Nucleus accumbens (tissue), 56 donors: ENCODE results near the gene TAS2R7.
"Not testable (repeated sequence)": the region's sequence is repeated elsewhere in the genome, so short reads cannot be mapped to it uniquely, and the experiment has no call there.

Source experiments
- DNase-seq, 56 donors: peaks; one replicate each; lab custom pipeline; 2025; lab: John Stamatoyannopoulos, UW

The TAS2R7 gene

GRCh38 chr12:10802587-10802986 lies at the start of gene TAS2R7:
TSS of gene TAS2R7 (minus strand) at chr12:10802627. CDS start at chr12:10802570, 57 bp downstream.
- no peak for DNase-seq

GRCh38 chr12:10851243-10851858 lies 48.9 kb upstream of the TAS2R7 start:
- no peak for DNase-seq

GRCh38 chr12:10849425-10849878 lies 47.0 kb upstream of the TAS2R7 start, which contains the start of gene PRR4:
TSS of gene PRR4 (minus strand) at chr12:10849475. CDS start at chr12:10849437, 38 bp downstream.
- DNase-seq: no peak

GRCh38 chr12:10847744-10848143 lies 45.3 kb upstream of the TAS2R7 start:
- no peak for DNase-seq

- DNase-seq: no peak
Observed at GRCh38 chr12:10842862-10843261, 40.4 kb upstream of the TAS2R7 start.

- DNase-seq: no peak
Observed at GRCh38 chr12:10838461-10838860, 36.0 kb upstream of the TAS2R7 start.

- no peak for DNase-seq
Observed at GRCh38 chr12:10829994-10830393, 27.6 kb upstream of the TAS2R7 start.

GRCh38 chr12:10826258-10826657 lies 23.8 kb upstream of the TAS2R7 start, which contains the start of gene TAS2R10:
TSS of gene TAS2R10 (minus strand) at chr12:10826358. CDS start at chr12:10826269, 89 bp downstream.
- DNase-seq: no peak

- DNase-seq: no peak
Observed at GRCh38 chr12:10824957-10825356, 22.5 kb upstream of the TAS2R7 start.

- no peak for DNase-seq
Observed at GRCh38 chr12:10811883-10812536, 9.6 kb upstream of the TAS2R7 start.

GRCh38 chr12:10810068-10810467 lies 7.6 kb upstream of the TAS2R7 start, which contains the start of gene TAS2R9:
TSS of gene TAS2R9 (minus strand) at chr12:10810168. CDS start at chr12:10810075, 93 bp downstream.
- DNase-seq: no peak

- no peak for DNase-seq
Observed at GRCh38 chr12:10807186-10807585, 4.8 kb upstream of the TAS2R7 start, which contains the start of gene TAS2R8. TSS of gene TAS2R8 (minus strand) at chr12:10807286. CDS start at chr12:10806980, 306 bp downstream.

GRCh38 chr12:10801741-10802140 lies 686 bp downstream of the TAS2R7 start:
- no peak for DNase-seq

- no peak for DNase-seq
Observed at GRCh38 chr12:10794222-10794621, 8.2 kb downstream of the TAS2R7 start.

- DNase-seq: not testable (repeated sequence)
Observed at GRCh38 chr12:10791769-10792168, 10.7 kb downstream of the TAS2R7 start.

GRCh38 chr12:10783252-10783651 lies 19.2 kb downstream of the TAS2R7 start:
- DNase-seq: no peak

GRCh38 chr12:10779103-10779502 lies 23.3 kb downstream of the TAS2R7 start:
- DNase-seq: no peak

- DNase-seq: no peak
Observed at GRCh38 chr12:10771132-10771733, 31.2 kb downstream of the TAS2R7 start.

- DNase-seq: no peak
Observed at GRCh38 chr12:10759657-10760056, 42.8 kb downstream of the TAS2R7 start.

GRCh38 chr12:10756194-10756593 lies 46.2 kb downstream of the TAS2R7 start:
- DNase-seq: no peak

- no peak for DNase-seq
Observed at GRCh38 chr12:10753059-10753458, 49.4 kb downstream of the TAS2R7 start.
